Ectodermal cell (in vitro differentiated cells): ENCODE measurements around the gene SNCB.

Experiments
- H3K27ac ChIP-seq: 2 replicates; pipeline ENCODE4 v1.7.0; 2013; ENCODE audit warnings: mild to moderate bottlenecking, low read depth, low read length; ENCODE audit not compliant: insufficient read depth, poor library complexity, severe bottlenecking
- H3K27me3 ChIP-seq: 2 replicates; pipeline ENCODE4 v1.7.0; 2013; ENCODE audit warnings: mild to moderate bottlenecking, low read length; ENCODE audit not compliant: insufficient read depth, control insufficient read depth, poor library complexity, severe bottlenecking
- H3K36me3 ChIP-seq: one replicate; pipeline ENCODE4 v1.7.0; 2013; ENCODE audit warnings: low read length; ENCODE audit not compliant: control insufficient read depth, insufficient read depth
- H3K4me1 ChIP-seq: one replicate; pipeline ENCODE4 v1.7.0; 2013; ENCODE audit warnings: low read length; ENCODE audit not compliant: control insufficient read depth, insufficient read depth
- H3K4me3 ChIP-seq: 2 replicates; pipeline ENCODE4 v1.7.0; 2013; ENCODE audit warnings: low read depth, low read length, control low read depth; ENCODE audit not compliant: insufficient read depth
- H3K9me3 ChIP-seq: 2 replicates; pipeline ENCODE4 v1.7.0; 2013; ENCODE audit warnings: mild to moderate bottlenecking, low read length, moderate library complexity; ENCODE audit not compliant: control insufficient read depth
- WGBS, 2 experiments: methylation state at CpG; one replicate each; pipeline ENCODE4 v1.1.7; 2013; ENCODE audit warnings: missing lambda C conversion rate in 2 of 2; 5-methylcytosine and 5-hydroxymethylcytosine counted together

Gene SNCB

DNA sequence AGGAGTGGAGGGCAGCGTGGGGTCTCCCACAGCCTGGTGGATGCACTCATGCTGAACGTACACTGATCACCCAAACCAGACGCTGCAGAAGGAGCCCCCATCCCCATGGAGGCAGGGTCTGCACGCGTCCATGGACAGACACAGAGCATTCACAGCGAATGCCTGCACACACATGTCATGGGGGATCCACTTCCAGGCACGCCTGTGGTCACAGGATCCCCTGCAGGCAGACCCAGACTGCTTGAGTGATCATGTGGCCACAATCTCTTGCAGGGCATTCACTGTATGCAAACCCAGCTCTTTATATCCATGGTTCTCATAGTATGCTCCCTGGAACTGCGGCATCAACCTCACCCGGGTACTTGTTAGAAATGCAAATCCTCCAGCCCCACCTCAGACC, 5.4 kb downstream of the SNCB start:
- H3K27ac ChIP-seq = no peak overlapping the region
- H3K4me1 ChIP-seq = peaks cover 20% of the 10 kb centered on the region
- 82 to 85% methylated on average over 9 of the region's 9 CpGs for WGBS, 2 experiments
- H3K4me3 ChIP-seq = no peak overlapping the region
- H3K36me3 ChIP-seq = no peaks in the 10 kb centered on the region
- H3K27me3 ChIP-seq = peaks cover 72% of the 10 kb centered on the region
- H3K9me3 ChIP-seq = no peaks in the 10 kb centered on the region

DNA sequence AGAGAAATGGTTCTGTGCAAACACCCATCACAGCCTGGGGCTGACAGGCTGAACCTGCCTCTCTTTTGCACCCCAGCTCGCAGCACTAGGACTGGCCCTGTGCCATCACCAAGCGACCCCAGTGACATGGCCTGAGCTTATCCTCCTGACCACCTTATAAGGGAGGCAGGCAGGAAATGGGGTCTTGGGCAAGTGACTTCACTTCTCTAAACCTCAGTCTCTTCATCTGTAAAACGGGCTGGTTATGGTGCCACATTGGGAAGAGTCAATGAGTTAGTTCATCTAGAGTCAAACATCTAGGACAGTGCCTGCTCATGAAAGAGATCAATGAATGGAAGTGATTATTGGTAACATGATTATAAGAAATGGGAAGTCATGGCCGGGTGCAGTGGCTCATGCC, 6.2 kb downstream of the SNCB start:
- H3K4me1 ChIP-seq = peaks cover 17% of the 10 kb centered on the region
- peaks cover 72% of the 10 kb centered on the region for H3K27me3 ChIP-seq
- H3K36me3 ChIP-seq = no peaks in the 10 kb centered on the region
- H3K4me3 ChIP-seq = no peak overlapping the region
- H3K27ac ChIP-seq = no peak overlapping the region
- 88 to 92% methylated on average over 4 of the region's 4 CpGs for WGBS, 2 experiments
- no peaks in the 10 kb centered on the region for H3K9me3 ChIP-seq

DNA sequence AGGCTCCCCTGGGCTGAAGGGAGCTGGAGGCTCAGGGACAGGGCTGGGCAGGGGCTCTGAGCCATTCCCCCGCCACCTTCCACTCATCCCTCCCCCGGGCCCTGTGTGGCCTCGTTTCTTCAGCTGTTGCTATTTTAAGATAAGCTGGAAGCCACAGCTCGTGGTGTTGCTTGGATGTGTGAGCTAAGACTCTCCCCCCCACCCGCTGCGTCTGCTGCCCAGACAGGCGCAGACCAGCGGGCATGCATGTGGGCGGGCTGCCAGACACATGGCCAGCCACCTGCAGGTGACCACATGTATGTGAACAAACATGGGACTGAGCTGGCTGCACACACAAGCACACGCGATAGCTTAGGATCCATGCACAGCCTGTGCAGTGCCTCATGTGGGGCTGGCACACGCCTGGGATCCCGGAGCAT, 8.7 kb downstream of the SNCB start:
- H3K9me3 ChIP-seq = no peaks in the 10 kb centered on the region
- peaks cover 71% of the 10 kb centered on the region for H3K27me3 ChIP-seq
- H3K4me3 ChIP-seq = no peak overlapping the region
- WGBS, 2 experiments = 90% methylated on average over 13 of the region's 13 CpGs
- H3K4me1 ChIP-seq = peaks cover 17% of the 10 kb centered on the region
- no peak overlapping the region for H3K27ac ChIP-seq
- H3K36me3 ChIP-seq = no peaks in the 10 kb centered on the region

DNA sequence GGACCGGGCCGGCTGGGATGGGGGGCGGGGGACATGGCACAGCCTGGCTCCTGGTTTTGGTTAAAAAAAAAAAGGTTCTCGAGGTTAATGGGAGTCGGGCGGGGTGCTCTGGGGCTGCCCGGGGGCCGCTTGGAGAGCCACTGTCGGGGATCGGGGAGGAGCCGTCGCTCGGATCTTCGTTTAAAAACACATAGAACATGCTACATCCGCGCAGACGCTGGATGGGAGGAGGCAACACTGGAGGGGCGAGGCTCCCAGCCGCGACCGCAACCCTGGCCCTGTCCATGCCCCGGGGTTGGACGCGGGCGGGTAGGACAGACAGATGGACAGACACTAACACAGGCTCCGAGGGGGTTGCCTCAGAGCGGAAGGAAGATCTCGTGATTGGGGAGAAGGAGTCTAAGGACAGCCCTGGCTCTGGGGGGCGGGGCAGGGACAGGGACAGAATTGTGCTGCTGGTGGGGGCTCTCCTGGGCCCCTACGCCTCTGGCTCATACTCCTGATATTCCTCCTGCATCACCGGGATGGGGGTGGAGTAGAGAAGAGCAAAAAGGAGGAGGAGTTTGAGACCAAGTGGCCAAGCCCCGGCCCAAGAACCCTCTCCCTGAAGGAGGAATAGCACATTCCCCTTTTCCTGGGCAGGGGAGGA, 9.9 kb downstream of the SNCB start:
- Histone ChIP-seq H3K9me3 (no peaks in the 10 kb centered on the region), H3K36me3 (no peaks in the 10 kb centered on the region), H3K27ac (no peak overlapping the region), H3K27me3 (peaks cover 66% of the 10 kb centered on the region), H3K4me3 (no peak overlapping the region), H3K4me1 (peaks cover 11% of the 10 kb centered on the region)
- 55% methylated on average over 32 of the region's 32 CpGs for WGBS, 2 experiments

DNA sequence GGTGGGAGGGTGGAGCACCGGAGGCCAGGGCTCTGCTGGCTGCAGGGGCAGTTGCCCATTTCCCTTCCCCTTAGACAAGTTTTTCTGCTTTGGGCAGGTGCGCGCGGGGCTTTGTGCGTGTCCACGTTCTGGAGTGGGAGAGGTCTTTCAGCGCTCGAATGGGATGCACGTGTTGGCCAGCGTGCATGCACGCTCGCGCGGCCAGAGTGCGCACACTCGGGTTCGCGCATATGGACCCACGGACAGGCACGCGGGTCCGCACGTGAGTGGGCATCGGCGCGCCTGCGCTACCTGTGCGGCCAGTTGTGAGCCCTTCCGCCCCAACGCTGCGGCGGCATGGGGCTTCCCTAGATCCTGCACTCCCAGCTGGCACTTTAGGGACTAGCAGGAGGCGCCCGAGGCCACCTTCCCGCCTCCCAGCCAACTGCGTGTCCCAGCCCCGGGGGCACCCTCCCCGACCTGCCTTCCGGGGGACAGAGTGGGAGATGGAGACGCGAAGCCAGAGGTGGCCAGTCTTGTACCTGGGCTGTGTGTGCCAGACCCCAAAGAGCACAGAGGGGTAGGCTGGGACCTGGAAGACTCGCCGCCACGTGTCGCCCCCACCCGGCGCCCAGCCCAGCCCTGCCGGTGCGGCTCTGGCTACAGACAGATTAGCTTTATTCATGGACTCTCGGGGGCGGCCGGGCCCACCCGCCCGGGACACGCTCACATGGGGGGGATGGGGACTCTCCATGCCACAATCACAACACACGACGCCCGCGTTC, 10.6 kb downstream of the SNCB start:
- Histone ChIP-seq H3K36me3 (no peaks in the 10 kb centered on the region), H3K4me1 (peaks cover 11% of the 10 kb centered on the region), H3K27me3 (peaks cover 62% of the 10 kb centered on the region), H3K9me3 (no peaks in the 10 kb centered on the region), H3K4me3 (no peak overlapping the region), H3K27ac (no peak overlapping the region)
- WGBS, 2 experiments = 57 to 58% methylated on average over 59 of the region's 59 CpGs

DNA sequence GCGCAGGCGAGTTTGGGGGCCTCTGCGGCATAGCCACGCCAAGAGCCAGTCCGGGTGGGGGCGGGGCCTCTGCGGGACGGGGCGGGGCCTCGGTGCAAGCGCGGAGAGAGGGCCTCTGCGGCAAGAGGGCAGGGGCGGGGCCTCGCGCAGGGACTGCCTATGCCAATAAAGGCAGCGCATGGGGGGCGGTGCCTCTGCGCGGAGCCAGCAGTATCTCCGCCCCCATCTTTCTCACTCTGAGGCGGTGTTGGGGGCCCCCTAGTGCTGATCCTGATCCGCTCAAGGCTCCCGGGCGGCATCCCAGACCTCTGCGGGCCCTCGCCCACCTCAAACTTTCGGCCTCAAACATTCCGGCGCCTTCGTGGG, 11.1 kb downstream of the SNCB start:
- Histone ChIP-seq H3K27me3 (peaks cover 62% of the 10 kb centered on the region), H3K9me3 (no peaks in the 10 kb centered on the region), H3K27ac (no peak overlapping the region), H3K36me3 (no peaks in the 10 kb centered on the region), H3K4me1 (peaks cover 11% of the 10 kb centered on the region), H3K4me3 (no peak overlapping the region)
- WGBS, 2 experiments = 6 to 7% methylated on average over 31 of the region's 31 CpGs

DNA sequence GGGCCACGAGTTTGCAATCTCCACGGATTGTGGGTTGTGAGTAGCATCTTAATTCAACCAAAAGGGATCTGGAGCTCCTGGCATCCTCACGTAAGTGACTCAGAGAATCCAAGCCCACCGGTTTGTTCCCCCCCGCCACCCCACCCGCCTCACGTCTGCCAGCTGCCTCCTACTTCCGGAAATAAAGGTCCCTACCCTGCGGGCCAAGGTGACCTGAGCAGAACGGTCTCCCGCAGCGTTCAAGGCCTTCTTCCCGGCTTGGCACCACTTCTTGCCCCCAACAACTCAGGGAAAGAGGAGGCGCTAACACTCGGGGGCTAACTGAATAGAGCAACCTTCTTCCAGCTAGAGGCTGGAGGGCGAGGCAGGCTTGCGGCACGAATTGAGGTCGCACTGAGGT, 11.6 kb downstream of the SNCB start:
- Histone ChIP-seq H3K36me3 (no peaks in the 10 kb centered on the region), H3K4me3 (no peak overlapping the region), H3K4me1 (peaks cover 11% of the 10 kb centered on the region), H3K27ac (no peak overlapping the region), H3K27me3 (peaks cover 62% of the 10 kb centered on the region), H3K9me3 (no peaks in the 10 kb centered on the region)
- WGBS, 2 experiments = 52 to 57% methylated on average over 19 of the region's 19 CpGs

DNA sequence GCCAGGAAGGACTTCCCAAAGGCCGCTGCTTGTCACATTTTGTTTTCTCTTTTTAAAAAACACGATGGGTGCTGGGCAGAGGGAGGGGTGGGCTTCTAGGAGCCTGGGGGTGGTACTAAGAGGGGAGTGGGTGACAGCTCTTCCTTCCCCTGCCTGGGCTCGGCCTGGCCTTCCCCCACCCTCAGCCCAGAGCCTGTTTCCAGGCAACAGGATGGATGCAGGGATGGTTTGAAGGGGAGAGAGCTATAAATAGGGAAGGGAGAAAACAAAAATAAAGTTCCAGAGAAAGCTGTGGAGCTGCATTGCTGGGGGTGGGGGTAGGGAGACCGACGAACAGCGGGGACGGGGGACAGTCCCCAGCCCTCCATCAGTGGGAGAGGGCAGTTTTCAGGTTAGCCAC, 13.8 kb downstream of the SNCB start:
- H3K9me3 ChIP-seq = no peaks in the 10 kb centered on the region
- H3K4me3 ChIP-seq = no peak overlapping the region
- H3K4me1 ChIP-seq = peaks cover 11% of the 10 kb centered on the region
- H3K27me3 ChIP-seq = peaks cover 63% of the 10 kb centered on the region
- 82 to 83% methylated on average over 7 of the region's 7 CpGs for WGBS, 2 experiments
- H3K27ac ChIP-seq = no peak overlapping the region
- no peaks in the 10 kb centered on the region for H3K36me3 ChIP-seq

DNA sequence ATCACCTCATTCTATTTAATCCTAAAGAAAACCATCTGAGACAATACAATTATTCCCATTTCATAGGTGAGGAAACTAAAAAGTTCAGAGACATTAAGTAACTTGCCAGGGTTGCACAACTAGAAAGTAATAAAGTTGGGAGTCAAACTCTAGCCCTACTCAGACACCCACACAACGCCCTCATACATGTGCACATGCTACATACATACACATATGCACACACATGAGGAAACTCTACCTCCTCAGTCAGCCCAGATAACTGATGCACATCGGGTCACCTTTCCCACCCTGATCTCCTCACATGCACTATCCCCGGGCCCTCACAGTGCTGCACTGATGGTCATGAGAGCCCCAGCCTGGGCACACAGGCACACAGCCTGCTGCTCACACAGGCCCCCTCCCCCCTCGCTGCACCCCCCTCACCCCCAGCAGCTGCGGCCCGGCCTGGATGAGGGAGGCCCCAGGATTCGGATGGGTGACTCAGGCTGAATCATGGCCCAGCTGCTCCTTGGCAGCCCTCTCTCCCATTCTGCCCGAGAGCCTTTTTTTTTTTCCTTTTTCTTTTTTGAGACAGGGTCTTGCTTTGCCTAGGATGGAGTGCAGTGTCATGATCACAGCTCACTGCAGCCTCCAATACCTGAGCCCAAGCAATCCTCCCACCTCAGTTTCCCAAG, 15.4 kb downstream of the SNCB start:
- peaks cover 60% of the 10 kb centered on the region for H3K27me3 ChIP-seq
- H3K4me1 ChIP-seq = peaks cover 5% of the 10 kb centered on the region
- H3K4me3 ChIP-seq = no peak overlapping the region
- H3K9me3 ChIP-seq = no peaks in the 10 kb centered on the region
- H3K27ac ChIP-seq = no peak overlapping the region
- 74 to 80% methylated on average over 7 to 8 of the region's 8 CpGs for WGBS, 2 experiments
- H3K36me3 ChIP-seq = no peaks in the 10 kb centered on the region

DNA sequence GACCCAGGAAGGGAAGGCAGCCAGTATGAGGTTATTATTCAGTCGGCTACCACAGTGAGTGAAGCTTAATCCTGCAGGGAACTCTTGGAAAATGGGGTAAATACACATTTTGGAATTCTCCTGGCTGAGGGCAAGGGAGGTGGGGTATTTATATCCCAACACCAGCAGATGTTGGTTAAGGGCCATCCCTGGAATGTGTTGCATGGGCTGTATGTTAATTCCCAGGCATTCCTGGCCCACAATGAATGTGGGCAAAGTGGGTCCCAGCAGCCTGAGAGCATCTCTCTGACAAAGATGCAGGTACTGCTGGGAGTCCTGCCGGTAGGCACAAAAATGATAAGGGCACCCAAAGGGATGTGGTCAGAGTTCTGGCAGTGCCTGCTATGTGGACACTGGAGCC, 17.5 kb downstream of the SNCB start:
- no peaks in the 10 kb centered on the region for H3K9me3 ChIP-seq
- H3K36me3 ChIP-seq = no peaks in the 10 kb centered on the region
- H3K4me3 ChIP-seq = no peak overlapping the region
- no peak overlapping the region for H3K27ac ChIP-seq
- WGBS, 2 experiments = 74 to 78% methylated on average over 2 of the region's 2 CpGs
- peaks cover 48% of the 10 kb centered on the region for H3K27me3 ChIP-seq
- H3K4me1 ChIP-seq = no peaks in the 10 kb centered on the region
